GM19025 (cell line): ENCODE data around the gene TUBB.
"Not testable (repeated sequence)": the region's sequence is repeated elsewhere in the genome, so short reads cannot be mapped to it uniquely, and the experiment has no call there.

Experiments used
- ATAC-seq: cut with Tn5 transposase; IDR thresholded peaks from one replicate; pipeline ENCODE4 v1.9.1; 2021; ENCODE audit warnings: mild to moderate bottlenecking, low read depth, moderate library complexity; ENCODE audit not compliant: unreplicated experiment

Gene TUBB

GRCh38 chr6:30756405-30757003, 36.4 kb downstream of the TUBB start:
- ATAC-seq: not testable (repeated sequence)

- ATAC-seq: no peak
Measured at GRCh38 chr6:30757261-30757904, 37.2 kb downstream of the TUBB start.

DNA sequence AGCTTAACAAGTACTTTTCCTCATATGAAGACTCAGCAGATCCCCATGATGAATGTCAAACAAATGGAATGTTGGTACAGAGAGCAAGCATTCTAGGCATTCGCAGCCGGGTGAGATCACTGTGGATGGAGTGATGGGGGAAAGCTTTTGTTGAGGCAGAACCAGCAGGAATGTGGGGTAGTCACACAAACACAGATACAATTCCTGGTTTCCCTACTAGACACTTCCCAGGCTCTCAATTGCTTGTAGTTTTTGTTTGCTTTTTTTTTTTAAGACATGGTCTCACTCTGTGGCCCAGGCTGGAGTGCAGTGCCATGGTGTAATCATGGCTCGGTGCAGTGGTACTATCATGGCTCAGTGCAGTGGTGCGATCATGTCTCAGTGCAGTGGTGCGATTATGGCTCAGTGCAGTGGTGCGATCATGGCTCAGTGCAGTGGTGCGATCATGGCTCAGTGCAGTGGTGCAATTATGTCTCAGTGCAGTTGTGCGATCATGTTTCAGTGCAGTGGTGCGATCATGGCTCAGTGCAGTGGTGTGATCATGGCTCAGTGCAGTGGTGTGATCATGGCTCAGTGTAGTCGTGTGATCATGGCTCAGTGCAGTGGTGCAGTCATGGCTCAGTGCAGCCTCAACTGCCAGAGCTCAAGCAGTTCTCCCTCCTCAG, 39.6 kb downstream of the TUBB start:
- no peak for ATAC-seq

DNA sequence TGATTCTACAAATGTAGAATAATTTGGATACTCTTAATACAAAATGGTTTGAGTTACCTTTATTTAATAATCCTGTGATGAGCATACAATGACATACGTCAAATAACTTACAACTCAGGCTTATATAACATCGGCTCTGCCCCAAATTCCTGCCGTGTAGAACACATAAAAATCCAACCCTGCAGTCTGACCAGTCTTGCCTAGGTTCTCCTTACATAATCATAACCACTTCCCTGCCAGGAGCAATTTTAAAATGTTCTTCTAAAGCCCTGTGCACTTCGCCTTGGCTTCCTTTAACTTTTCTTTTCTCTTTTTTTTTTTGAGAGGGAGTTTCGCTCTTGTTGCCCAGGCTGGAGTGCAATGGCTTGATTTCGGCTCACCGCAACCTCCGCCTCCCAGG, 40.4 kb downstream of the TUBB start:
- no peak for ATAC-seq

- no peak for ATAC-seq
Measured at GRCh38 chr6:30761791-30762429, 41.8 kb downstream of the TUBB start.

GRCh38 chr6:30763155-30763617, 43.0 kb downstream of the TUBB start:
- no peak for ATAC-seq

GRCh38 chr6:30763618-30764489, 43.7 kb downstream of the TUBB start:
- ATAC-seq: no peak

GRCh38 chr6:30764490-30765043, 44.4 kb downstream of the TUBB start:
- not testable (repeated sequence) for ATAC-seq

- not testable (repeated sequence) for ATAC-seq
Measured at GRCh38 chr6:30765495-30765894, 45.3 kb downstream of the TUBB start.

DNA sequence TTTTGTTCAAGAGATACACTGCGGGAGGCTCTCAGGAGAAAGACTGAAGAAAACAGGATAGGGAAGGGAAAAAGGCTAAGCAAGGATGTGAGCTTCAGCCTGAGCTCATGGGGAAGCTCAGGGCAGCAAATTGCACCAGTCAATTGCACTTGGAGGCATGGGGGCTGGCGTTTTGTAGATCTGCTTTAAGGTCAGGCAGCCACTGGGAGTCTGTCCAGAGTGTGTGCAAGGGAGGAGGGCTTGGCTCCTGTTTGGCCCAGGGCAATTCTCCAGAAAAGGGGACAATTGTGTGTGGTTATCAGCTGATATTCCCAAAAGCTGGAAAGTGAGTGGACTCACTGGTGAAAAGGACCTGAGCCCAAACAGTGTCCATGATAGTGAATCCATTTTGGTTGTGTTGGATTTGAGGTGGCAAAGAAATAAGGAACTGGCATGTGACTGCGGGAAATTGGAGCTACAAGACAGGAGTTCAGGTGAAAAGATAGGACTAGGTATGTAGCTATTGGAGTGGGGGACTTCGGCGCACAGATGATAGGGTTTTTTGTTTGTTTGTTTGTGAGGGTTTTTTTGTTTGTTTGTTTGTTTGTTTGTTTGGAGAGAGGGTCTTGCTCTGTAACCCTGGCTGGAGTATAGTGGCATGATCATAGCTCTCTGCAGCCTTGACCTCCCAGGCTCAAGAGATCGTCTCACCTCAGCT, 46.5 kb downstream of the TUBB start:
- no peak for ATAC-seq

DNA sequence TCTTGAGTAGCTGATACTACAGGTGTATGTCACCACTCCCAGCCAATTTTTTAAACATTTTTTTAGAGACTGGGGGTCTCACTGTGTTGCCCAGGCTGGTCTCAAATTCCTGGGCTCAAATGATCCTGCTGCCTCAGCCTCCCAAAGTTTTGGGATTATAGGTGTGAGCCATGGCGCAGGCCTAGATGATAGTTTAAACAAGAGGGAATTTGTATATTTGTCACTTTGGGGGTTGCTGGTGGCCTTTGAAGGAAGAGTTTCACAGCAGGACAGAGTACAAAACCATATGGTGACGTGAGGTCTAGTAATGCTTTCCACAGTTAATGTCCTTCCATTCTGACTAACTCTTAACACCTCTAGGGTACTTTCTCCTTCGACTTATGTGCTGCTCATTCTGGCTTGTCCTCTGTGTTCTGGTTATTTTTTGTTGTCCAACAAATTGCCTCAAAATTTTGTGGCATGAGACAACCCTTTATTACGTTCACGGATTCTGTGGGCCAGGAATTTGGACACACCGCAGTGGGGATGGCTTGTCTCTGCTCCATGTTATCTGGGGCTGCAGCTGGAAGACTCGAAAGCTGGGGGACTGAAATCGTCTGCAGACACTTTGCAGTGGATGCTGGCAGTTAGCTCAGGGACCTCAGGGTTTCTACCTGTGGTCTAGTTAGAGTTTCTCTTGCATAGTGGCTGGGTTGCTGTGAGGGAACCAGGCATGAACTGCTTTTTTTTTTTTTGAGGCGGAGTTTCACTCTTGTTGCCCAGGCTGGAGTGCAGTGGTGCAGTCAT, 47.2 kb downstream of the TUBB start:
- ATAC-seq: peak; percentile 66

DNA sequence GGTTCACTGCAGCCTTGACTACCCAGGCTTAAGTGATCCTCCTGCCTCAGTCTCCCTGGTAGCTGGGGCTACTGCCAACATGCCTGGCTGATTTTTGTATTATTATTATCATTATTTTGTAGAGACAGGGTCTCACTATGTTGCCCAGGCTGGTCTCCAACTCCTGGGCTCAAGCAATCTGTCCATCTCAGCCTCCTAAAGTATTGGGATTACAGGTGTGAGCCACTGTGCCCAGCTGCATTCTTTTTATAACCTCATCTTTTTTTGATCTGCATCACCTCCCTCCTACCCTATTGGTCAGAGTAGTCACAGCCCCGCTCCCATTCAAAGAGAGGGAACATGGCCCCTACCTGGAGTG, 47.8 kb downstream of the TUBB start:
- ATAC-seq: no peak

DNA sequence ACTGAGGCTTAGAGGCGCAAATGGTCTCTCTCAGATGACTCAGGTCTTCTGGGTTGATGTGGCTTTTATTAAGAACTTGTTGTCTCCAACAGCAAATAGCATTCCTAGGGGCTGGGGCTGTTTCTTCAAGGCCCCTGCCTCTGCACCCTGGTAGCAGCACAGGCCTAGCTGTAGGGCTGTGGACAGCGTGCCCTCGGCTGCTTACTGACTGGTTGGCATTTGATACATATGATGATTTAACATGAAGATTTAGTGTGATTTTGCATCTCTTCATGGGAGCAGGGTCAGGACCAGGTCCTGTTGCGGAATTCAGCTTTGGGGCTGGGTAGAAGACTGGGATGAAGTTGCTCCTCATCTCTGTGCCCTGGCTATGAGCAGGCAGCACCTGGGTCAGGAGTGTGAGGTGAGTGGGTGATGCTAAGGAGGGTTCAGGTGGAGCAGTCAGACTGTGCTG, 48.5 kb downstream of the TUBB start:
- no peak for ATAC-seq

DNA sequence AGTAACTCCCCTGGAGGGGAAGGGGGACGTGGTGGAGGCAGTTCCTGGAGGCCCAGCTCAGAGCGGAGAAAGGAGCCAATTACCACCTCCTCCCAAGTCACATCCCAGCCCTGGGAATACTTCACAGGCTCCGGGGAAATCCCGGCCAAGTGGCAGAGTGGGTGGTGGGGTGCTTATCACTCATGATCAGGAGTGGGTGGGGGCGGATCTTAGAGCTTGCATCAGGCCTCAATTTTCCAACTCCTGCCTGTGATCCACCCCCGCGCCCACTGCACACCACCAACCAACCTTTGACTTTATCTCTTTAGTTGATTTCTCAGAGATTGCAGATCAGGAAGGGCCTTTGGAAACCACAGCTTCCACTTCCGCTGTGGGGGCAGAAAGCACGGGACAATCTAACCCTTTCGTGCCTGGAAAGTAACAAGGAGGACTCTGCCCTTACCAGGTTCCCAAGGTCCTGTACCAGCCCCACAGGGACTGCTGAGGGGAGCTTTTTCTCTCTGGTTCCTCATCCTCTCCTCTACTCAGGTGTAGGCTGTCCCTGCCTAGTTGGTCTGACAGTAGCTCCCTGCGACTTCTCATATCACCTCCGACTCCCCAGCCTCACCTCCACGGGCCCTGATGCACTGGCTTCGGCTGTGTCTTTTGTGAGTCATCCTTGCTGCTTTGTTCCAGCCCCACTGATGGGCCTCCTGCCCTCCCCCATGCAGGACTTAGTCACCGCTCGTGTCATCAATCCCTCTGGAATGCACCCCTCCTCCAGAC, 49.1 kb downstream of the TUBB start:
- ATAC-seq: no peak

DNA sequence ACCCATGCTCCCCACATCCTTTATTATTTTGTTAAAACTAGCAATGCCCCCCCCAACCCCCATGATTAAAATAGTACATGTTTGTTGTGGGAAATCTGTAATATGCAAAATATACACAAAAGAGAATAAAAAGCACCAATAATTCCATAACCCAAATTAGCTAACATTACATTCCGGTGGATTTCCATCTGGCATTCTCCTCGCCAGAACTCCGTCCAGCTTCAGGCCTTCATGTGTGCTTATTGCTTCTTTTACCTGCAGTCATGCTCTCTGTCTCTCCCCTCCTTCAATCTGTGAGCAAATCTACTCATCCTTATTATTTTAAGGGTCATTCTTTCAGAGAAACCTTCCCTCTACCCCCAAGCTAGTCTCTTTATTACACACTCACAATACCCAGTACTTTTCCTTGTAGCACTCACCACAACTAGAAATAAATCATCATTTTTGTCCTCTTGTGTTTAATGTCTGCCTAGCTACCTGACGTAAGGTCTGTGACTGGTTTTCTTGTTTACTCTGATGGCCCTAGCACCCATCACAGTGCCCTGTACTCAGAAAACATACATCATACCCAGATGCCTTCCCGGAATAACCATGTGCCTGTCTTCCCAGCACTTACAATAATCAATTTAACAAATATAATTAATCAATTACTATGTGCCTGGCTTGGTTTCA, 49.8 kb downstream of the TUBB start:
- no peak for ATAC-seq

DNA sequence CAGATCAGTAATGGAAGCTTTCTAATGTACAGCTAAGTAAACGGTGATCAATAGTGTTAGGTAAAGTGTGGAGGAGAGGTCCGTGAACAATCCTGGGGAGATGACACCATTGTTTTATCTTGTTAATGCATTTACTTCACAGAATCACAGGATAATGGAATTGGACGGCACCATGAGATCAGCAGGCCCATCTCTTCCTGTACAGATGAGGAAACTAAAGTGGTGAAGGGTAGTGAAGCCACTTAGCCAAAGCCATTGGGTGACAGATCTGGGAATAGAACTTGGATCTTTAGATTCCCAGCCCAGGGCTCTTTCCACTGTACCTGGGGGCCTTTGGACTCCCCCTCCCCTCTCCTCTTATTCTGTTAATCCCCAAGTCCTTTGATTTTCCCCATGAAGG, 50.4 kb downstream of the TUBB start:
- no peak for ATAC-seq

GRCh38 chr6:30774701-30775100, 54.5 kb downstream of the TUBB start:
- no peak for ATAC-seq
